Superior temporal gyrus (tissue), 1 donor: ENCODE results near the gene ZNF836.
A peak's percentile ranks its signal among the peaks of the same experiment; 100 is the strongest.
"Not testable (repeated sequence)": the region's sequence is repeated elsewhere in the genome, so short reads cannot be mapped to it uniquely, and the experiment has no call there.

Experiments
- DNase-seq: peaks from one replicate; pipeline ENCODE4 v3.0.0-alpha.2; 2016; ENCODE audit errors: extremely low spot score

ZNF836 gene

GRCh38 chr19:52171321-52172169, at the start of gene ZNF836:
Gene ZNF836 (minus strand): TSS chr19:52171621. CDS start chr19:52168072, 3,549 bp downstream.
- peak; percentile 76 for DNase-seq

GRCh38 chr19:52221031-52221430, 49.6 kb upstream of the ZNF836 start:
- DNase-seq: no peak

DNA sequence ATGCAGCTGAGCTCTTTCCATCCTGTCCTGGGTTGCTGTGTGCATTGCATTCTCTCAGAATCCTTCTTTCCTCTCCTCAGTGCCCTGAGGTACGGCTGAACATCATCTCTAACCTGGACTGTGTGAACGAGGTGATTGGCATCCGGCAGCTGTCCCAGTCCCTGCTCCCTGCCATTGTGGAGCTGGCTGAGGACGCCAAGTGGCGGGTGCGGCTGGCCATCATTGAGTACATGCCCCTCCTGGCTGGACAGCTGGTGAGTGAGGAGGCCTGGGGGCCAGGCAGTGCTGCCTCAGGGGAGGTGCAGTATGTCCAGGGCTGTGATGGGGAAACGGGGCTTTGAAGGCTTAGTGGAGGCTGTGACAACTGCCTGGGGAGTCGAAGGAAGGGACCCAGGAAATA, 48.2 kb upstream of the ZNF836 start:
- no peak for DNase-seq

GRCh38 chr19:52217576-52217975, 46.2 kb upstream of the ZNF836 start:
- DNase-seq: no peak

DNA sequence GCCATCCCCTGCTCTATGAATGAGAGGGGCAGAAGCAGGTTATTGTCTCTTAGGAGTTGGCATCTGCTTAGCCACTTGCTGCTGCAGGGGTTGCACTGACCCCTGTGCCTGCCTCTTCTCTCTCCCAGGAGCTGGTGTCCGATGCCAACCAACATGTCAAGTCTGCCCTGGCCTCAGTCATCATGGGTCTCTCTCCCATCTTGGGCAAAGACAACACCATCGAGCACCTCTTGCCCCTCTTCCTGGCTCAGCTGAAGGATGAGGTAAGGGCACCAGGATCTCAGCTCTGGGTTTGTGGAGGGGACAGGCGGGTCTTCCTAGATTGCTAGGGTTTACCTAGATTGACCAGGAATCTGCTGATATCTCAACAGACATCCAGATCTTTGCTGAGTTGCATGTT, 45.0 kb upstream of the ZNF836 start:
- no peak for DNase-seq

DNA sequence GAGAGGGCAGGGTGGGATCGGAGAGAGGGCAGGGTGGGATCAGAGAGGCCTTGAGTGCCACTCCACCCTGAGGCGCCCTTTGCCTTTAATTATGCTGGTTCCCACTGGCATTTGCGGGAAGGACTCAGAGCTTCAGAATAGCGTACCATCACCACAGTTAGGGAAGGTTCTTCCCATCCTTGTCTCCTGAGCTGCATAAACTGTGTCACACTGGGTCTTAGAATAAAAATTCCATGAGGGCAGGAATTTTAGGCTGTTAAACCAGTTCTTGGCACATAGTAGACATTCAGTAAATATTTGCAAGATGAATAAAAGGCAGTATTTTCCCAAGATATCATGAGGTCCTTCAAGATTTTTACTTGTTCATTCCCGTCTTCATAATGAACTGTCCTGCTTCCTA, 42.8 kb upstream of the ZNF836 start:
- DNase-seq: no peak

GRCh38 chr19:52212572-52213255, 41.3 kb upstream of the ZNF836 start:
- no peak for DNase-seq

DNA sequence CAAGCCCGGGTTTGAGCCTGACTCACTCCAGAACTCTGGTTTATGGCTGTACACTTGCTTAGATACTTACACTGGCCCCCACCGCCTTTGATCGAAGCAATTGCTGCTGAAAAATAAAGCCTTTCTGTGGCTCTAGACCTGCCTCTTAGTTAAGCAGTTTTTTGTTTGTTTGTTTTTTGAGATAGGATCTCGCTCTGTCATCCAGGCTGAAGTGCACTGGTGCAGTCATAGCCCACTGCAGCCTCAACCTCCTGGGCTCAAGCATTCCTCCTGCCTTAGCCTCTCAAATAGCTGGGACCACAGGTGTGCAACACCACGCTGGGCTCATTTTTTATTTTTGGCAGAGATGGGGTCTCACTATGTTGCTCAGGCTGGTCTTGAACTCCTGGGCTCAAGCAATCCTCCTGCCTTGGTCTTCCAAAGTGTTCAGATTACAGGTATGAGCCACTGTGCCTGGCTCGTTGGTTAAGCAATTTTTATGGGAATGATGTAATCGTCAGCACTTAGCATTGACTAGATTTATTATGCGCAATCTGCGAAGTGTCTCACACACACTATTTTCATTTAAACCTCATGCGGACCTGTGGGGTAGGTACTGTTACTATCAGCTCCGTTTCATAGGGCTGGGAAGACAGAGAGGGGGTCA, 40.6 kb upstream of the ZNF836 start:
- DNase-seq: no peak

DNA sequence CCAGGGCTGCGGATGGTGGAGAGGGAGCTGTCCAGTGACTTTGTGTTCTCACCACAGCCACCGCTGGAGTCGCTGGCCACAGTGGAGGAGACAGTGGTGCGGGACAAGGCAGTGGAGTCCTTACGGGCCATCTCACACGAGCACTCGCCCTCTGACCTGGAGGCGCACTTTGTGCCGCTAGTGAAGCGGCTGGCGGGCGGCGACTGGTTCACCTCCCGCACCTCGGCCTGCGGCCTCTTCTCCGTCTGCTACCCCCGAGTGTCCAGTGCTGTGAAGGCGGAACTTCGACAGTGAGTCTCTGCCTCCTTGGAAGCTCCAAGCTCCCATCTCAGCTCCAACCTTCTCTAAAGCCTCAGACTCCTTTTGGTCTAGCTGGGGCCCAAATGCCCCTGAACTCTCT, 39.8 kb upstream of the ZNF836 start:
- DNase-seq: no peak

DNA sequence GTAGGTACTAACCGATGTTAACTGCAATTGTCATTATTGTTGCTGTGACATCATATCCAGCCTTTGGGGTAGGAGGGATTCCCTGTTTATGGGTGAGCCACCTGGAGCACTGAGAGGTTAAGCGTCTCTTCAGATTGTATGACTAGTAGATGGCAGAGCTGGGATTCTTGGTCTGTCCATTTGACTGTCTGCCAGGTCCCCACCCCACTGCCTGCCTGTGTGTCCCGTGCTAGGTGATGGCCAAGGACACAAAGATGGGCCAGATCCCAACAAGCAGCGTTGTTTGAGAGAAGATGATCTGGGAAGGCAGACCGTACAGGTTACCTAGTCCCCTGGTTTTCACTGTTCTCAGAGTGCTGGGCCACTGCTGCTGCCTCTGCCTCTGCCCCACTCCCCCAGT, 35.1 kb upstream of the ZNF836 start:
- DNase-seq: no peak

DNA sequence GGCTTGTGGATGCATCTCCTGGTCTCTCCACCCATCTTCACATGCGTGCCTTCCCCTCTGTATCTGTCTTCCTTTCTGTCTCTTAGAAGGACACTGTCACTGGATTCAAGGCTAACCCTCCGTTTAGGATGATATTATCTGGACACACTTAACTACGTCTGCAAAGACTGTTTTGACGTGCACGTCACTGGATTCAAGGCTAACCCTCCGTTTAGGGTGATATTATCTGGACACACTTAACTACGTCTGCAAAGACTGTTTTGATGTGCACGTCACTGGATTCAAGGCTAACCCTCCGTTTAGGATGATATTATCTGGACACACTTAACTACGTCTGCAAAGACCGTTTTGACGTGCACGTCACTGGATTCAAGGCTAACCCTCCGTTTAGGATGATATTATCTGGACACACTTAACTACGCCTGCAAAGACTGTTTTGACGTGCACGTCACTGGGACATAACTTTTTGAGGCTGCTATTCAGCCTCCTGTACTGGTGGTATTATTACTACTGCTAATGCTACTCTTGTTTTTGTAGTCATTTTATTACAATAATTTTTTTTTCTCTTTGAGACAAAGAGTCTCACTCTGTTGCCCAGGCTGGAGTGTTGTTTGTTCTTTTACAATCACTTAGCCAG, 29.5 kb upstream of the ZNF836 start:
- not testable (repeated sequence) for DNase-seq

GRCh38 chr19:52200044-52200443, 28.6 kb upstream of the ZNF836 start:
- DNase-seq: no peak

- DNase-seq: no peak
Measured at GRCh38 chr19:52198678-52199077, 27.3 kb upstream of the ZNF836 start.

- no peak for DNase-seq
Measured at GRCh38 chr19:52197964-52198363, 26.5 kb upstream of the ZNF836 start.

DNA sequence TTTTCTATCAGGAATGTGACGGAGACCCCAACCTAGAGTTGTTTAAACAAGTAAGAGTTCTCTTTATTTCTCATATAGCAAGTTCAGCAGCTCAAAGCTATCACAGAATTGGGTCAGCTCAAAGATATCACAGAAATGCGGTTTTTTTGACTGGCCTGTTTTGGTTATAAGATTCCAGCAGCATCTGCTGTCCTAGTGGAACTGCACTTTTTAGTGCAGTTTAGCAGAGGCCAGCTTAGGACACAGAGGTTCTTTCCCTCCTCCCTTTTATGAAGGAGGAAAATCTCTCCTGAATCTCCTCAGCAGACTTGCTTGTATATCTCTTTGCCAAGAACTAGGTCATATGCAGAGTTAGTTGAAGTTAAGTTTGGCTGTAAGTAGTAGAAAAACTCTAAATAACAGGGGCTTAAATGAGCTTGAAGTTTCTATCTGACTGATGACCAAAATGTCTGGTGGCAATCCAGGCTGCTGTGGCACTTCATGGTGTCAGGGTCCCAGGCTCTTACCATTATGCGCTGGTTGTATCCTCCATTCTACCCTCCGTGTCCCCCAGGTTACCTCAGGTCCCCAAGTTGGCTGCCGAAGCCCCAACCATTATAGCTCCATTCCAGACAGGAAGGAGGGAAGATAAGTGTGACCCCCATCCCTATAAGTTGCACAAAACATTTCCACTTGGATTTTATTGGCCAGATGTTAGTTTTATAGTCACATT, 25.0 kb upstream of the ZNF836 start:
- DNase-seq: no peak

GRCh38 chr19:52191951-52192350, 20.5 kb upstream of the ZNF836 start:
- DNase-seq: no peak

DNA sequence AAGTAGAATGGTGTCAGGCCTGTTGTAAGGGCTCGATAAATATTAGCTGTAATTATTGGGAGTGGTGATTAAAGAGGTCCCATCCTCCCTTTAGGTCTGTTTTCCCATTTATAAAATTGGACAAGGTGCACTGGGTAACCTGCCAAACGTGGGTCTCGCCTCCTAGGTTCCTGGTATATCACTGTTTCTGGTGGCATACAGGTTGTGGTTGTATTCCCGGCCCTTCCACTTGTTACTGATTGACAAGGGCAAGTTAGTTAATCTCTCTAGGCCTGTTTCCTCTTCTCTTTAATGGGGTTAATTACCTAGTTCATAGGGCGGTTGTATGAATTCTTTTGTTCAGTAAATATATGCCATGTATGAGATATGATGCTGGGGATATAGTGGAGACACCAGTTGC, 20.0 kb upstream of the ZNF836 start:
- no peak for DNase-seq

- DNase-seq: no peak
Measured at GRCh38 chr19:52190487-52191293, 19.3 kb upstream of the ZNF836 start.

- DNase-seq: peak; percentile 100
Measured at GRCh38 chr19:52189735-52190486, 18.5 kb upstream of the ZNF836 start, which contains the start of gene PPP2R1A. Gene PPP2R1A (plus strand): TSS chr19:52190052. CDS start chr19:52190097, 45 bp downstream.
